Fibroblast of villous mesenchyme (primary cell): ENCODE results near the gene ZSCAN12. TPM values are rescaled to one million over a fixed set of nuclear protein-coding genes. Genes with fewer than 3 reads are reported as not detected.

Source experiments
- DNase-seq: peaks from one replicate; pipeline ENCODE4 v3.0.0-alpha.2; 2010; ENCODE audit warnings: low read depth
- H3K4me3 ChIP-seq: 2 replicates; pipeline ENCODE4 v1.5.1; 2011; ENCODE audit warnings: low read depth, mild to moderate bottlenecking, low read length
- total RNA-seq: library from RNA; depleted of rRNA; stranded (reverse); fragments of >200 nt; gene quantifications from 2 replicates; pipeline ENCODE4 v1.2.3, GENCODE V29; 2012
- TF ChIP-seq, protein P1 (sequence below): IDR thresholded peaks from 2 replicates; pipeline ENCODE4 v1.5.1; 2012; ENCODE audit warnings: low read depth, mild to moderate bottlenecking, low read length; ENCODE audit not compliant: insufficient read depth

The ZSCAN12 gene
- total RNA-seq, 1 donor: 6.9 TPM

DNA sequence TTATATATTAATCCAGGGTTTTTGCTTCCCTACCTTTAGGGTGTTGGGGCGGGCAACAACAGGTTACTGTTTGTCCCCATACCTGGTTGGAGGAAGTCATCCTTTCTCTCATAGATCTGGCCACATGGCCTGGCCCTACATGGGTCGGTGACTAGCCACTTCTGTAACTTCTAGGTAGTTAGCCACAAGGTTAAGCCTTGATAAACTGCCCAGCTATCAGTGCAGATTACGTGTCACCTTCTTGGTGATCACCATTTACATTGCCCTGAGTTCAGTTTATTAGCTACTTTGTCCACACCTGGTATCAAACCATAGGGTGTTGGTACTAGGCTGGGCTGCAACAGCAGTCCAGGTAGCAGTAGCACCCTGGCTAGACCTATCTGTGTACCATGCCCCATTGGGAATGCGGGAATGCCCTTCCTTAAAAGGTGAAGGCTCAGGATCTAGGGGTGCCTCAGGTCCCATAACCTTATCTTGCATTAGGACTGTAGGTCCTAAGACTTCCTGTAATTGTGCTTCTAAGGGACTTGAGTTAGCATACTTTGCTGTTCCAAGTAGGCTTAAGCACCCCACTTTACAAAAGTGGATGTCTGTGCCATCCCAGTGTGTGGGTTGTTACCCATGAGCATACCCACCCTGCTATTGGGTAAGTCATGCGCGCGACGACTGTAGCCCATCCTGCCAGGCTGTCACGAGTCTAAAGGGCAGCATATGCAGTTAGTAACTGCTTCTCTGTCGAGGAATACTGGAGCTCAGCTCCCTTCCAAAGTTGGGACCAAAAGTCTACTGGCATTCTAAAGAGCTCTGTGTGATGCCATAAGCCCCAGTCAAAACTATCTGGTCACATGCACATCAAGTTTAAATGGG is 44.6 kb downstream of the ZSCAN12 start:
- TF ChIP-seq, protein P1, sequence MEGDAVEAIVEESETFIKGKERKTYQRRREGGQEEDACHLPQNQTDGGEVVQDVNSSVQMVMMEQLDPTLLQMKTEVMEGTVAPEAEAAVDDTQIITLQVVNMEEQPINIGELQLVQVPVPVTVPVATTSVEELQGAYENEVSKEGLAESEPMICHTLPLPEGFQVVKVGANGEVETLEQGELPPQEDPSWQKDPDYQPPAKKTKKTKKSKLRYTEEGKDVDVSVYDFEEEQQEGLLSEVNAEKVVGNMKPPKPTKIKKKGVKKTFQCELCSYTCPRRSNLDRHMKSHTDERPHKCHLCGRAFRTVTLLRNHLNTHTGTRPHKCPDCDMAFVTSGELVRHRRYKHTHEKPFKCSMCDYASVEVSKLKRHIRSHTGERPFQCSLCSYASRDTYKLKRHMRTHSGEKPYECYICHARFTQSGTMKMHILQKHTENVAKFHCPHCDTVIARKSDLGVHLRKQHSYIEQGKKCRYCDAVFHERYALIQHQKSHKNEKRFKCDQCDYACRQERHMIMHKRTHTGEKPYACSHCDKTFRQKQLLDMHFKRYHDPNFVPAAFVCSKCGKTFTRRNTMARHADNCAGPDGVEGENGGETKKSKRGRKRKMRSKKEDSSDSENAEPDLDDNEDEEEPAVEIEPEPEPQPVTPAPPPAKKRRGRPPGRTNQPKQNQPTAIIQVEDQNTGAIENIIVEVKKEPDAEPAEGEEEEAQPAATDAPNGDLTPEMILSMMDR: no peak
- H3K4me3 ChIP-seq: no peak overlapping the region
- DNase-seq: no peak

DNA sequence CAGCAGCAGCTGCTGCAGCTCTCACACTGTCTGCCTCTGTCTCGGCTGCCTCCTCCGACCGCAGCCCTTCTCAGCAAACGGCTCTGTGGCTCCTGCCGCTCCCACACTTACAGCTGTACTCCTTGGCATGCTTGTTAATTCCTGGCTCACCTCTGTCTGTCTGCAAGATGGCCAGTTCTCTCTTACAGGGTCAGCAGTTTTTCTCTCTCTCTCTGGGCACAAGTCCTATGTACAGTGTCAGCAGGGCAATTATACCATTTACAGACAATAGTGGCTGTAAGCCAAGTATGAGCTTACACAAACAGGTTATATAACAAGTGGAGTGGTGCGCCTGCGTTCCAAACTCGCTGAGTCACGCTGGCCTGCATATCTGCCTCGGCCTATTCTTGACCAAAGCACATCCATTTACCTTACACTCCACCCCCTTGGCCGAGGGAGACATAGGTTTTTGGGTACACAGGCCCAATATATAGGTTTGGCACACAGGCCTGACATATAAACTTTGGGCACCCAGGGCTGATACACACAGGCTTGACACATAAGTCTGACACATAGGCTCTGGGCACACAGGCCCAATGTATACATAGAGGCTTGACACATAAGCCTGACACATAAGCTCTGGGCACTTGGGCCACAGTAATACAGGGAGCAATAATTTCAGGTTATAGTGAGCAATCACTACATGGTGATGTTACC is 45.4 kb downstream of the ZSCAN12 start:
- TF ChIP-seq, protein P1: no peak

DNA sequence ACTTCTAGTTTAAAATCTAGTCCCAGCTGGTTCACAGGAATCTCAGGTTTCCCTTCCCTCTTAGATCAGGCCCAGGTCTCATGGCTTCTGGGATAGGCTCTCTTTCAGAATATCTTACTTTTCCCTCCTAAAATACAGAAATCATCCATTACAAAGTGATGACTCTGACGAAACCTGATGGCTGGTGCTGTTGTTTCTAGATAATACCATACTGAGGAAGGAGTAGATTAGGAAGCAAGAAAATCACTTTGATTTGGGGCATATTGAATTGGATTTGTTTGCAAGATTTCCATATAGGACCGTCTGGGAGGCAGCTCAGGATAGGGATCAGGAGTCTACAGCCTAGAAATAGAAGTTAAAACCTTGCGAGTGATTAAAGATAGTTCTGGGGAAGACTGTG is 46.2 kb downstream of the ZSCAN12 start:
- TF ChIP-seq, protein P1: no peak
- DNase-seq: no peak
- no peak overlapping the region for H3K4me3 ChIP-seq

More for the DNA sequence above, 45.4 kb downstream of the ZSCAN12 start:
- DNase-seq: peak; percentile 20
- no peak overlapping the region for H3K4me3 ChIP-seq

DNA sequence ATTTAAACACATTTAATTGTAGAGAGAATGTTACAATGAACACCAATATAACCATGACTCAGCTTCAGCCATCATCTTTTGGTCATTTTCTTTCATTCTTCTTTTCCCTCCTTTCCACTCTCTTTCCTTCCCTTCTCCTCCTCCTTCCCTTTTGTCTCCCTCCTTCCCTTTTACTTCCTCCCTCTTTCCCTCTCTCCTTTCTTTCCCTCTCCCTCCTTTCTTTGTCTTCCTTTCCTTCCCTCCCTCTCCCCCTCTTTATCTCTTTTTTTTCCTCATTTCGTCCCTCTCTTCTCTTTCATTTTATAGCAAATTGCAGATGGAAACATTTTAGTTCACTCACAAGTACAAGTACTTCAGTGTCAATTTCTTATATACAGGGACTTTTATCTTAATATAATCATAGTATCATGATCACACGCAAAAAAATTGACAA is 48.0 kb downstream of the ZSCAN12 start:
- TF ChIP-seq, protein P1: no peak
- no peak overlapping the region for H3K4me3 ChIP-seq
- DNase-seq: no peak

DNA sequence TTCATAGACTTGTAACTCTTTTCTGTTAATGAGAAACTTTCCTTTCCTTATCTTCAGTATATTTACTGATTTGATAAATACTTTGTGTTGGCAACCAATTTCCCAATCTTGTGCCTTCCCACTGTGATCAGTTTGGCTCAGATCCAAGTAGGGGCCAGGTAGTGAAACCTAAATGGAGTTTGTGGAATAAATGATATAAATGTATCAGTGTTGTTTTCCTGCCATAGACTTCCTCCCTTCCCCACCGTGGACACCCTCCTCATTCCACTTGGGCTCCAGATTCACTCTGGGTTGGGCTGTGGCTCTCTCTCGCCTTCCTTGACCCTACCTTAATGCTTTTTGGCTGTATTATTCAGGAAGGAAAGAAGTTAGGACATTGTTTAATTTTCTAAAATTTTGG is 48.5 kb downstream of the ZSCAN12 start:
- TF ChIP-seq, protein P1: no peak
- no peak for DNase-seq
- H3K4me3 ChIP-seq: no peak overlapping the region

DNA sequence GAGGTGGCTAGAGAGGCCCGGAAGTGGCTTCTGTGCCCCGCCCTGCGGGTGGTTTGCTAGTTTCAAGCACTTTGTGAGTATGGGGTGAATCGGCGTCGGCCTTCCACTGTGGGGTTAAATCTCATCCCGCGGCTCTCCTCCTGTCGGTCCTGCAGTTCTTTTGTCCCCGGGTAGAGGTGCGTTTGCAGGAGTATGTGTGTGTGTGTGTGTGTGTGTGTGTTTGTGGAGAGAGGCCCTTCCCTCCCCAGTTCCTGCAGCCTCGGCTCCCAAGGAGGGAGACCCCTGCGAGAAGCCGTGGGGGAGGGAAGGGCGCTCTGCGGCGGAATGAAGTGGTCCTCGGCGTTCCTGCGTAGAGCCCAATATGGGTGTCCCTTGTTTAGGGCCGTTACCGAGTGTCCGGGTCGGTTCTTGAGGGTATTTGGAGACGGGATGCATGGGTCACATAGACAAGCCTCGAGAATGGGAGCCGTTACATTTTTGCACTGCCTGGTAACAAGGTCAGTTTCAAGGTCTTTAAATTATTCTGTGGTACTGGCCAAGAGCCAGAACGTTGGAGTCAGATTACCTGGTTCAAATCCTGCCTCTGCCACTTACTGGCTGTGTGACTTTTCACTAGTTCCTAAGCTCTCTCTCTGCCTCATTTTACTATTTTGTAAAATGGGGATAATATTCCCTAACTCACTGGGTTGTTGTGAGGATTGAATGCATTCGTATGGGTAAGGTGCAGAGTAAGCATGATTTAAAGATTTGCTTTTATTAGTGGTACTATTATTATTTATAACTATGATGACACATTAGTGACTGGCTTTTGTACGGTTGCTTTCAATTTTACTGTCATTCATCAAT is 49.4 kb downstream of the ZSCAN12 start, which contains the start of gene ZKSCAN3:
Gene ZKSCAN3 (plus strand): TSS at position 56 of the 846 bp plus-strand sequence. CDS start 9,640 bp downstream, outside the sequence.
- TF ChIP-seq, protein P1: no peak
- peak within 1 kb of the TSS; percentile 90 for H3K4me3 ChIP-seq
- peak; percentile 68 for DNase-seq
